Measurements from ENCODE around the gene GABRP. TPM values are rescaled to one million over a fixed set of nuclear protein-coding genes. Genes with fewer than 3 reads are reported as not detected.

GABRP gene
- total RNA-seq, 1 donor = under 0.01 TPM

GRCh38 chr5:170857066-170857465 lies 73.5 kb downstream of the GABRP start:
- Histone ChIP-seq H3K9me3 (ENCODE audit: low read depth, low read length) (peaks cover 6% of the 10 kb centered on the region), H3K27ac (ENCODE audit: low read depth, low read length) (no peak overlapping the region), H3K36me3 (ENCODE audit: insufficient read depth, low read length) (no peaks in the 10 kb centered on the region), H3K4me3 (ENCODE audit: insufficient read depth, low read length) (no peak overlapping the region), H3K4me1 (ENCODE audit: insufficient read depth, low read length) (no peaks in the 10 kb centered on the region), H3K4me2 (ENCODE audit: insufficient read depth, low read length) (no peak overlapping the region), H3K79me2 (ENCODE audit: insufficient read depth, low read length) (no peaks in the 10 kb centered on the region), H3K27me3 (ENCODE audit: insufficient read depth, low read length) (no peaks in the 10 kb centered on the region), H4K20me1 (ENCODE audit: insufficient read depth, low read length) (no peaks in the 10 kb centered on the region), H2AFZ (ENCODE audit: low read length) (no peak overlapping the region)
- DNase-seq (ENCODE audit: insufficient read length, low spot score, missing footprints) = no peak
- no peak for TF ChIP-seq CTCF (IDR thresholded peaks at IDR 0.05; ENCODE audit: extremely low read depth, low read depth, low read length)

- no peak overlapping the region for H3K4me2 ChIP-seq (ENCODE audit: insufficient read depth, low read length)
- H2AFZ ChIP-seq (ENCODE audit: low read length) = no peak overlapping the region
- H4K20me1 ChIP-seq (ENCODE audit: insufficient read depth, low read length) = peaks cover 4% of the 10 kb centered on the region
- H3K9me3 ChIP-seq (ENCODE audit: low read depth, low read length) = peaks cover 6% of the 10 kb centered on the region
- no peak for TF ChIP-seq CTCF (IDR thresholded peaks at IDR 0.05; ENCODE audit: extremely low read depth, low read depth, low read length)
- H3K4me3 ChIP-seq (ENCODE audit: insufficient read depth, low read length) = no peak overlapping the region
- no peak overlapping the region for H3K27ac ChIP-seq (ENCODE audit: low read depth, low read length)
- DNase-seq (ENCODE audit: insufficient read length, low spot score, missing footprints) = peak; percentile 57
- H3K27me3 ChIP-seq (ENCODE audit: insufficient read depth, low read length) = no peaks in the 10 kb centered on the region
- H3K36me3 ChIP-seq (ENCODE audit: insufficient read depth, low read length) = no peaks in the 10 kb centered on the region
- H3K79me2 ChIP-seq (ENCODE audit: insufficient read depth, low read length) = peaks cover 19% of the 10 kb centered on the region
- H3K4me1 ChIP-seq (ENCODE audit: insufficient read depth, low read length) = peaks cover 11% of the 10 kb centered on the region
Measured at GRCh38 chr5:170860415-170860814, 76.9 kb downstream of the GABRP start.

GRCh38 chr5:170860818-170861666 lies 77.5 kb downstream of the GABRP start:
- Histone ChIP-seq H3K9me3 (ENCODE audit: low read depth, low read length) (peaks cover 6% of the 10 kb centered on the region), H3K4me3 (ENCODE audit: insufficient read depth, low read length) (peak overlapping the region; percentile 10), H3K36me3 (ENCODE audit: insufficient read depth, low read length) (no peaks in the 10 kb centered on the region), H2AFZ (ENCODE audit: low read length) (no peak overlapping the region), H3K27ac (ENCODE audit: low read depth, low read length) (no peak overlapping the region), H3K4me1 (ENCODE audit: insufficient read depth, low read length) (peaks cover 11% of the 10 kb centered on the region), H3K4me2 (ENCODE audit: insufficient read depth, low read length) (no peak overlapping the region), H3K27me3 (ENCODE audit: insufficient read depth, low read length) (no peaks in the 10 kb centered on the region), H3K79me2 (ENCODE audit: insufficient read depth, low read length) (peaks cover 25% of the 10 kb centered on the region), H4K20me1 (ENCODE audit: insufficient read depth, low read length) (peaks cover 4% of the 10 kb centered on the region)
- peak; percentile 50 for DNase-seq (ENCODE audit: insufficient read length, low spot score, missing footprints)
- TF ChIP-seq CTCF (IDR thresholded peaks at IDR 0.05; ENCODE audit: extremely low read depth, low read depth, low read length) = no peak

GRCh38 chr5:170861667-170861916 lies 78.1 kb downstream of the GABRP start:
- peak overlapping the region; percentile 80 for H3K4me3 ChIP-seq (ENCODE audit: insufficient read depth, low read length)
- peaks cover 30% of the 10 kb centered on the region for H3K79me2 ChIP-seq (ENCODE audit: insufficient read depth, low read length)
- H3K9me3 ChIP-seq (ENCODE audit: low read depth, low read length) = peaks cover 6% of the 10 kb centered on the region
- no peak for DNase-seq (ENCODE audit: insufficient read length, low spot score, missing footprints)
- H3K36me3 ChIP-seq (ENCODE audit: insufficient read depth, low read length) = no peaks in the 10 kb centered on the region
- H2AFZ ChIP-seq (ENCODE audit: low read length) = no peak overlapping the region
- H3K27ac ChIP-seq (ENCODE audit: low read depth, low read length) = no peak overlapping the region
- no peak for TF ChIP-seq CTCF (IDR thresholded peaks at IDR 0.05; ENCODE audit: extremely low read depth, low read depth, low read length)
- H3K27me3 ChIP-seq (ENCODE audit: insufficient read depth, low read length) = no peaks in the 10 kb centered on the region
- H4K20me1 ChIP-seq (ENCODE audit: insufficient read depth, low read length) = peaks cover 4% of the 10 kb centered on the region
- H3K4me1 ChIP-seq (ENCODE audit: insufficient read depth, low read length) = peaks cover 11% of the 10 kb centered on the region
- H3K4me2 ChIP-seq (ENCODE audit: insufficient read depth, low read length) = peak overlapping the region; percentile 90
